ENCODE measurements around the gene JMY. TPM values are rescaled to one million over a fixed set of nuclear protein-coding genes. Genes with fewer than 3 reads are reported as not detected.

JMY gene
- total and polyA plus RNA-seq, 2 of the 8 experiments (the other 6 are each of a cell fraction or from before 2014, with no cell fraction given) = 2.8 to 13.9 TPM

GRCh38 chr5:79285833-79286232 lies 49.9 kb downstream of the JMY start (continued):
- TF ChIP-seq, protein P1, sequence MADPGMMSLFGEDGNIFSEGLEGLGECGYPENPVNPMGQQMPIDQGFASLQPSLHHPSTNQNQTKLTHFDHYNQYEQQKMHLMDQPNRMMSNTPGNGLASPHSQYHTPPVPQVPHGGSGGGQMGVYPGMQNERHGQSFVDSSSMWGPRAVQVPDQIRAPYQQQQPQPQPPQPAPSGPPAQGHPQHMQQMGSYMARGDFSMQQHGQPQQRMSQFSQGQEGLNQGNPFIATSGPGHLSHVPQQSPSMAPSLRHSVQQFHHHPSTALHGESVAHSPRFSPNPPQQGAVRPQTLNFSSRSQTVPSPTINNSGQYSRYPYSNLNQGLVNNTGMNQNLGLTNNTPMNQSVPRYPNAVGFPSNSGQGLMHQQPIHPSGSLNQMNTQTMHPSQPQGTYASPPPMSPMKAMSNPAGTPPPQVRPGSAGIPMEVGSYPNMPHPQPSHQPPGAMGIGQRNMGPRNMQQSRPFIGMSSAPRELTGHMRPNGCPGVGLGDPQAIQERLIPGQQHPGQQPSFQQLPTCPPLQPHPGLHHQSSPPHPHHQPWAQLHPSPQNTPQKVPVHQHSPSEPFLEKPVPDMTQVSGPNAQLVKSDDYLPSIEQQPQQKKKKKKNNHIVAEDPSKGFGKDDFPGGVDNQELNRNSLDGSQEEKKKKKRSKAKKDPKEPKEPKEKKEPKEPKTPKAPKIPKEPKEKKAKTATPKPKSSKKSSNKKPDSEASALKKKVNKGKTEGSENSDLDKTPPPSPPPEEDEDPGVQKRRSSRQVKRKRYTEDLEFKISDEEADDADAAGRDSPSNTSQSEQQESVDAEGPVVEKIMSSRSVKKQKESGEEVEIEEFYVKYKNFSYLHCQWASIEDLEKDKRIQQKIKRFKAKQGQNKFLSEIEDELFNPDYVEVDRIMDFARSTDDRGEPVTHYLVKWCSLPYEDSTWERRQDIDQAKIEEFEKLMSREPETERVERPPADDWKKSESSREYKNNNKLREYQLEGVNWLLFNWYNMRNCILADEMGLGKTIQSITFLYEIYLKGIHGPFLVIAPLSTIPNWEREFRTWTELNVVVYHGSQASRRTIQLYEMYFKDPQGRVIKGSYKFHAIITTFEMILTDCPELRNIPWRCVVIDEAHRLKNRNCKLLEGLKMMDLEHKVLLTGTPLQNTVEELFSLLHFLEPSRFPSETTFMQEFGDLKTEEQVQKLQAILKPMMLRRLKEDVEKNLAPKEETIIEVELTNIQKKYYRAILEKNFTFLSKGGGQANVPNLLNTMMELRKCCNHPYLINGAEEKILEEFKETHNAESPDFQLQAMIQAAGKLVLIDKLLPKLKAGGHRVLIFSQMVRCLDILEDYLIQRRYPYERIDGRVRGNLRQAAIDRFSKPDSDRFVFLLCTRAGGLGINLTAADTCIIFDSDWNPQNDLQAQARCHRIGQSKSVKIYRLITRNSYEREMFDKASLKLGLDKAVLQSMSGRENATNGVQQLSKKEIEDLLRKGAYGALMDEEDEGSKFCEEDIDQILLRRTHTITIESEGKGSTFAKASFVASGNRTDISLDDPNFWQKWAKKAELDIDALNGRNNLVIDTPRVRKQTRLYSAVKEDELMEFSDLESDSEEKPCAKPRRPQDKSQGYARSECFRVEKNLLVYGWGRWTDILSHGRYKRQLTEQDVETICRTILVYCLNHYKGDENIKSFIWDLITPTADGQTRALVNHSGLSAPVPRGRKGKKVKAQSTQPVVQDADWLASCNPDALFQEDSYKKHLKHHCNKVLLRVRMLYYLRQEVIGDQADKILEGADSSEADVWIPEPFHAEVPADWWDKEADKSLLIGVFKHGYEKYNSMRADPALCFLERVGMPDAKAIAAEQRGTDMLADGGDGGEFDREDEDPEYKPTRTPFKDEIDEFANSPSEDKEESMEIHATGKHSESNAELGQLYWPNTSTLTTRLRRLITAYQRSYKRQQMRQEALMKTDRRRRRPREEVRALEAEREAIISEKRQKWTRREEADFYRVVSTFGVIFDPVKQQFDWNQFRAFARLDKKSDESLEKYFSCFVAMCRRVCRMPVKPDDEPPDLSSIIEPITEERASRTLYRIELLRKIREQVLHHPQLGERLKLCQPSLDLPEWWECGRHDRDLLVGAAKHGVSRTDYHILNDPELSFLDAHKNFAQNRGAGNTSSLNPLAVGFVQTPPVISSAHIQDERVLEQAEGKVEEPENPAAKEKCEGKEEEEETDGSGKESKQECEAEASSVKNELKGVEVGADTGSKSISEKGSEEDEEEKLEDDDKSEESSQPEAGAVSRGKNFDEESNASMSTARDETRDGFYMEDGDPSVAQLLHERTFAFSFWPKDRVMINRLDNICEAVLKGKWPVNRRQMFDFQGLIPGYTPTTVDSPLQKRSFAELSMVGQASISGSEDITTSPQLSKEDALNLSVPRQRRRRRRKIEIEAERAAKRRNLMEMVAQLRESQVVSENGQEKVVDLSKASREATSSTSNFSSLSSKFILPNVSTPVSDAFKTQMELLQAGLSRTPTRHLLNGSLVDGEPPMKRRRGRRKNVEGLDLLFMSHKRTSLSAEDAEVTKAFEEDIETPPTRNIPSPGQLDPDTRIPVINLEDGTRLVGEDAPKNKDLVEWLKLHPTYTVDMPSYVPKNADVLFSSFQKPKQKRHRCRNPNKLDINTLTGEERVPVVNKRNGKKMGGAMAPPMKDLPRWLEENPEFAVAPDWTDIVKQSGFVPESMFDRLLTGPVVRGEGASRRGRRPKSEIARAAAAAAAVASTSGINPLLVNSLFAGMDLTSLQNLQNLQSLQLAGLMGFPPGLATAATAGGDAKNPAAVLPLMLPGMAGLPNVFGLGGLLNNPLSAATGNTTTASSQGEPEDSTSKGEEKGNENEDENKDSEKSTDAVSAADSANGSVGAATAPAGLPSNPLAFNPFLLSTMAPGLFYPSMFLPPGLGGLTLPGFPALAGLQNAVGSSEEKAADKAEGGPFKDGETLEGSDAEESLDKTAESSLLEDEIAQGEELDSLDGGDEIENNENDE (IDR thresholded peaks at IDR 0.05; ENCODE audit: insufficient replicate concordance, low read length) = no peak
- TF ChIP-seq EP300 (IDR thresholded peaks at IDR 0.05; ENCODE audit: borderline replicate concordance in 1 of 2, low read depth in 2 of 2, low read length in 2 of 2) (no peak), NRF1 (IDR thresholded peaks at IDR 0.05; ENCODE audit: low read depth, low read length) (no peak), JUND (IDR thresholded peaks at IDR 0.05; ENCODE audit: low read length) (no peak), GTF2F1 (IDR thresholded peaks at IDR 0.05; ENCODE audit: borderline replicate concordance, low read depth, low read length) (no peak), GABPA (IDR thresholded peaks at IDR 0.05; ENCODE audit: borderline replicate concordance, insufficient read depth, low read length) (no peak), KDM5A (IDR thresholded peaks at IDR 0.05; ENCODE audit: low read length) (no peak), EZH2 (IDR thresholded peaks at IDR 0.05; ENCODE audit: low read depth, low read length, severe bottlenecking) (no peak), CHD1 (IDR thresholded peaks at IDR 0.05; ENCODE audit: low read depth, low read length) (no peak), TCF12 (IDR thresholded peaks at IDR 0.05; ENCODE audit: low read depth, low read length) (no peak), JUN (IDR thresholded peaks at IDR 0.05; ENCODE audit: low read depth, low read length) (no peak), YY1 (IDR thresholded peaks at IDR 0.05; ENCODE audit: low read depth, low read length) (no peak), MAFK (IDR thresholded peaks at IDR 0.05; ENCODE audit: low read depth, low read length) (no peak)
